Activated CD8-positive, alpha-beta memory T cell treated with anti-CD3 and anti-CD28 coated beads, Interleukin-2, amount 10 ng/mL, durations not matched to agents 7 days and 5 days (primary cell): ENCODE results near the gene ZNF581. TPM values are rescaled to one million over a fixed set of nuclear protein-coding genes. Genes with fewer than 3 reads are reported as not detected.
A peak's percentile ranks its signal among the peaks of the same experiment; 100 is the strongest.

Experiments used
- ATAC-seq: fragments of 150-1000 bp; cut with Tn5 transposase; one replicate; pipeline ENCODE4 v1.10.0; 2021; ENCODE audit warnings: moderate library complexity
- CTCF ChIA-PET: fragments of 350-600 bp; sonication (Branson Sonifier 250); formaldehyde crosslinking; loops from one replicate; lab custom pipeline; 2021; ENCODE audit warnings: antibody characterized with exemption; lab: Charles Lee
- DNase-seq: peaks from one replicate; pipeline ENCODE4 v3.0.0-alpha.2; 2020
- H3K27ac Mint-ChIP-seq: one replicate; pipeline ENCODE4 v1.8.0; 2021; ENCODE audit warnings: mild to moderate bottlenecking, mixed read lengths
- H3K27me3 Mint-ChIP-seq: one replicate; pipeline ENCODE4 v1.8.0; 2021; ENCODE audit warnings: mixed read lengths
- H3K36me3 Mint-ChIP-seq: one replicate; pipeline ENCODE4 v1.8.0; 2021; ENCODE audit warnings: mild to moderate bottlenecking, mixed read lengths
- H3K4me1 Mint-ChIP-seq: one replicate; pipeline ENCODE4 v1.8.0; 2021; ENCODE audit warnings: mixed read lengths
- H3K4me3 Mint-ChIP-seq: one replicate; pipeline ENCODE4 v1.8.0; 2021; ENCODE audit warnings: mild to moderate bottlenecking, moderate library complexity, mixed read lengths
- H3K9me3 Mint-ChIP-seq: one replicate; pipeline ENCODE4 v1.8.0; 2022; ENCODE audit warnings: low read depth, mixed read lengths
- total RNA-seq, 2 experiments: library from RNA; stranded (reverse); gene quantifications; one replicate each; pipeline ENCODE4 v1.2.3, GENCODE V29; 2021

Gene ZNF581
- total RNA-seq, 2 experiments from 2014 or later, result 23.7 to 25.4 TPM

DNA sequence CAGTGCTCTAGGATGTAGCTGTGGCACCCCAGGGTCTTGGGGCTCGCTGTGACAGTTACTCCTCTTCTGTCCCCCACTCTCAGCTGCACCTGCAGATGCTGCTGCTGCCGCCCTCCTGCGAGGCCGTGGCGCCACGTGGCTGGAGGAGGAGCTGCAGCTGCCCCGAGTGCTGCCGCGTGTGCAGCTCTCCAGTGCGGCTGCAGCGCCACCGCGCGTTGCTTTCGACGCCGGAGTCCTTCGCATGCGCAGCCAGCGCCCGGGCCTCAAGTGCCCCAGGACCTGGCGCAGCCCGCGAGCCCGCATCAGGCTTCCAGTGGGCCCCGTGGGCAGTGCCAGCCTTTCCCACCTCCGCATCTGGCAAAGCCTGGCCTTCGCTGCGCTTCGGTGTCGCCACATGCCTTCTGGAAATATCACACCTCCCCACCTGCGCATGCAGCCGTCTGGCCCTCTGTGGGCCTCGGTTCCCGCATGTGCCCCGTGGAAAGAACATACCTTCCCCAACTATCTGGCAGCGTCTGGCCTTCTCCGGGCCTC lies 3.3 kb upstream of the ZNF581 start:
- peak overlapping the region; percentile 68 for H3K4me3 Mint-ChIP-seq
- H3K4me1 Mint-ChIP-seq, result peaks cover 64% of the 10 kb centered on the region
- H3K36me3 Mint-ChIP-seq, result peaks cover 10% of the 10 kb centered on the region
- CTCF ChIA-PET, result interaction anchor here (1.0 to 10.5 kb wide), 7 partner anchors 9 to 136 kb away, joined by 4 to 104 read pairs (median 5); partner anchors contain the start of genes U2AF2, ZNF784 and ZNF865
- peak overlapping the region; percentile 85 for H3K27ac Mint-ChIP-seq
- no peaks in the 10 kb centered on the region for H3K27me3 Mint-ChIP-seq
- ATAC-seq (no peak), DNase-seq (peak; percentile 74)
- H3K9me3 Mint-ChIP-seq, result no peaks in the 10 kb centered on the region

DNA sequence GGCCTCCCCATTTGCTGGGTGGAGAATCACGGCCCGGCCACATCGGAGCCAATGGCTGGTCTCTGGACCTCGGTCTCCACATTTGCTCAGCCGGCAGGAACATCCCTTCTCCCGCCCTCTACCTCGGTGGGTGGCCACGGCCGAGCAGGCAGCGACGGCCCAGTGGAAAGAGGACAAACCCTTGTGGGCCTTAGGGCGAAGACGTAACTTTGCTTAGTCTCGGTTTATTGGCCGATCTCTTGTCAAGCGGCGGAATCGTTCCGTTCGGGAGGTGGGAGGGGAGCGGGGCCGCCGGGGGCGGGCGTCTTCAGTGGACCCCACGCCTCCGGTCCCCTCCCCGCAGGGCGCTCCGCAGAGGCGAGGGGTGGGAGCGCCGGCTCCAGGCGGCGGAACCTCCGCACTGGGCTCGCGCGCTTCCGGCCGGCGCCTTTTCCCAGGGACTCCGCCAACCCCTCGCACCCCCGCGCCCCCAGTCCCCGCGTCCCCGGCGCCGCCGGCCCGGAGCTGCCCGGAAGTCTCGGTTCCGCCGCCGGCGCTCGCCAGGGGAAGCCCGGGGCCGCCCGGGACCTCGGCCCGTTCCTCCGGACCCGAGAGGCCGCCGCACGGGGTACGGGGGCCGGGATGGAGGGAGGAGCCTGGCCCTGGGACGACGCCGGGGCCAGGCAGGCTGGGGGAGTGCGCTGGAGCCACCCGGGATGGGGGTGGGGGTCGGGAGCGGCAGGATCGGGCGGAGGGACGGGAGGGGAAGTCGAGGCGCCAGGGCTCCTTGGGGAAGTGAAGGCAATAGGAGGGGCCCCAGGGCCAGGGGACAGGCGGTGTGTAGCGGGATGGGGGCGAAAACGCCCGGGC lies 2.6 kb upstream of the ZNF581 start, which contains the start of gene ZNF580:
Gene ZNF580 (plus strand): TSS at position 426 of the 849 bp plus-strand sequence. CDS start 1,507 bp downstream, outside the sequence.
- Mint-ChIP-seq H3K4me1 (peaks cover 65% of the 10 kb centered on the region), H3K9me3 (no peaks in the 10 kb centered on the region), H3K36me3 (peaks cover 16% of the 10 kb centered on the region)

DNA sequence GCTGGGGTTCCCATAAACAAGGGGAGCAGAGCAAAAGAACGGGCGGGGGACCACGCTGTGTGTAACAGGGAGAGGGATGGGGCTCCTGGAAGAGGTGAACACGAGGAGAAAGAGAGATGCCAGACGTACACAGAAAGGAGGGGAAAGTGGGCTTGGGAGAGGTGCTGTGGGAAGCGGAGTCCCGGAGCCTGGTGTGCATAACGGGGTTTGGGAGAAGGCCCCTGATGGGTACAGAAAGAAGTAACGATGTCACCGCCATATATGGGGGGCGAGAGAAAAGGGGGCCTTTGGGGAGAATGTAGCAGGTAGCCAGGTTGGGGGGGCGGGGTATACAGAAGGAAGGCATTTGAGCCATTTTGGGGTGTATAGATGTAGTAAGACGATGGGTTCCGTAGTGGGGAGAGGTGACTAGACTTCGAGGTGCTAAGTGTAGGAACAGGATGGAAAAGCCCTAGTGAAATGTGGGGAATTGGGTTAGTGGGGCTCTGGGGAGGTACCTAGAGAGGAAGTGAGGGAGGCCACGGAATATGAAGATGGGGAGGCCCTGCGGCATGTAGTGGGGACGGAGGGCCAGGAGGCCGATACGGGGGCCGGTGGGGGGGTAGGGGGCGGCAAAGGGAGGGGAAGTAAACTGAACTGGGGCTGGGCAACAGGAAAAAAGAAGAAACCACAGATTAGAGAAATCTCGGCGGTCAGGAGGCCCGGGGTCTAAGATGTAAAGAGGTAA lies 1.9 kb upstream of the ZNF581 start:
- Mint-ChIP-seq H3K27me3 (no peaks in the 10 kb centered on the region), H3K4me3 (peak overlapping the region; percentile 87), H3K4me1 (peaks cover 57% of the 10 kb centered on the region), H3K27ac (peak overlapping the region; percentile 92), H3K9me3 (no peaks in the 10 kb centered on the region), H3K36me3 (peaks cover 16% of the 10 kb centered on the region)
- DNase-seq (no peak), ATAC-seq (no peak)
- CTCF ChIA-PET, result interaction anchor here (1.0 to 4.1 kb wide), 9 partner anchors 9 to 138 kb away, joined by 3 to 41 read pairs (median 4); partner anchors contain the start of genes FIZ1, U2AF2, ZNF524 and ZNF865

More for the DNA sequence above, 2.6 kb upstream of the ZNF581 start, which contains the start of gene ZNF580:
- no peaks in the 10 kb centered on the region for H3K27me3 Mint-ChIP-seq
- peak; percentile 45 for ATAC-seq
- peak within 1 kb of the TSS; percentile 92 for H3K27ac Mint-ChIP-seq
- H3K4me3 Mint-ChIP-seq, result peak within 1 kb of the TSS; percentile 87
- CTCF ChIA-PET, result interaction anchor here (1.0 to 10.5 kb wide), 5 partner anchors 8 to 137 kb away, joined by 4 to 104 read pairs (median 5); partner anchors contain the start of genes U2AF2 and ZNF865
- DNase-seq, result peak; percentile 69

DNA sequence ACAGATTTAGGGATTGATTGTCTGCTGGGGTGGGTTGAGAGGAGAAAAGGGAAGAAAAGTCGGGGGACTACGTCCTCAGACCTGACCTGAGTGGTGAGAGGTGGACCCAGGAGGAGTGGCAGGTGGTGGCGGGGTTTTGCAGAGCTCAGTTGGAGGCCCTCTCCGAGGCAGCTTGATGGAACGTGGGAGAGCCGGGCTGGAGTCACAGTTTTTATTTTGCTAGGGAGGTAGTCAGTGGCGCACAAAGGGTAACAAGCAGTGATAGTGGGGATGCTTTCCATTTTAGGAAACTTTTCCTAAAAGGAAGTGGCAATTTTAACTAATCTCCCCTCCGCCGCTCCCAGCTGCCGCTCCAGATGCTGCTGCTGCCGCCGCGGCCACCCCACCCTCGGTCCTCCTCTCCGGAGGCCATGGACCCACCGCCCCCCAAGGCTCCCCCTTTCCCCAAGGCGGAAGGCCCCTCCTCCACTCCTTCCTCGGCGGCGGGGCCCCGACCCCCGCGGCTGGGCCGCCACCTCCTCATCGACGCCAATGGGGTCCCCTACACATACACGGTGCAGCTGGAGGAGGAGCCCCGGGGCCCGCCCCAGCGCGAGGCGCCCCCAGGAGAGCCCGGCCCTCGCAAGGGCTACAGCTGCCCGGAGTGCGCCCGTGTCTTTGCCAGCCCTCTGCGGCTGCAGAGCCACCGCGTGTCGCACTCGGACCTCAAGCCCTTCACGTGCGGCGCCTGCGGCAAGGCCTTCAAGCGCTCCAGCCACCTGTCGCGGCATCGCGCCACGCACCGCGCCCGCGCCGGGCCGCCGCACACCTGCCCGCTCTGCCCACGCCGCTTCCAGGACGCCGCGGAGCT lies 1.1 kb upstream of the ZNF581 start:
- Mint-ChIP-seq H3K27ac (peak overlapping the region; percentile 95), H3K36me3 (peaks cover 16% of the 10 kb centered on the region), H3K27me3 (no peaks in the 10 kb centered on the region), H3K4me3 (peak overlapping the region; percentile 87), H3K9me3 (no peaks in the 10 kb centered on the region), H3K4me1 (peaks cover 55% of the 10 kb centered on the region)
- CTCF ChIA-PET, result interaction anchor here (1.0 to 4.1 kb wide), 7 partner anchors 10 to 139 kb away, joined by 3 to 41 read pairs (median 4); partner anchors contain the start of genes FIZ1, U2AF2, ZNF524 and ZNF865
- peak; percentile 22 for ATAC-seq
- peak; percentile 61 for DNase-seq

DNA sequence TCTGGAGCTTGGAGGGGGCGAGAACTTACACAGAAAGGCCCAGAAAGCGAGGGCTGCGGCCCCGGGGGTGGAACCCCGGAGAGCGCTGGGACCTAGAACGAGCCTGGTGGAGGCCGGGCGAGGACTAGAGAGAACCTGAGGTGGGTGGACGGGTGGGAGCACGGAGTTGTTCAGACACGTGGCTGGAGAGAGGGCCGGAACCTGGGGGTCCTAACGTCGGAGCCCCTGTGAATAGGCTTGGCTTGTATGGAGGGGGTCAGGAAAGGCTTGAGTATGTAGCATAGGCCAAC lies 383 bp downstream of the ZNF581 start:
- Mint-ChIP-seq H3K4me1 (peaks cover 50% of the 10 kb centered on the region), H3K36me3 (peaks cover 9% of the 10 kb centered on the region), H3K4me3 (peak overlapping the region; percentile 87), H3K27ac (peak overlapping the region; percentile 95), H3K27me3 (no peaks in the 10 kb centered on the region), H3K9me3 (no peaks in the 10 kb centered on the region)
- DNase-seq (no peak), ATAC-seq (no peak)
- CTCF ChIA-PET, result interaction anchor here (2.6 to 4.1 kb wide), 2 partner anchors 10 to 11 kb away, joined by 21 to 41 read pairs; partner anchors contain the start of gene U2AF2

DNA sequence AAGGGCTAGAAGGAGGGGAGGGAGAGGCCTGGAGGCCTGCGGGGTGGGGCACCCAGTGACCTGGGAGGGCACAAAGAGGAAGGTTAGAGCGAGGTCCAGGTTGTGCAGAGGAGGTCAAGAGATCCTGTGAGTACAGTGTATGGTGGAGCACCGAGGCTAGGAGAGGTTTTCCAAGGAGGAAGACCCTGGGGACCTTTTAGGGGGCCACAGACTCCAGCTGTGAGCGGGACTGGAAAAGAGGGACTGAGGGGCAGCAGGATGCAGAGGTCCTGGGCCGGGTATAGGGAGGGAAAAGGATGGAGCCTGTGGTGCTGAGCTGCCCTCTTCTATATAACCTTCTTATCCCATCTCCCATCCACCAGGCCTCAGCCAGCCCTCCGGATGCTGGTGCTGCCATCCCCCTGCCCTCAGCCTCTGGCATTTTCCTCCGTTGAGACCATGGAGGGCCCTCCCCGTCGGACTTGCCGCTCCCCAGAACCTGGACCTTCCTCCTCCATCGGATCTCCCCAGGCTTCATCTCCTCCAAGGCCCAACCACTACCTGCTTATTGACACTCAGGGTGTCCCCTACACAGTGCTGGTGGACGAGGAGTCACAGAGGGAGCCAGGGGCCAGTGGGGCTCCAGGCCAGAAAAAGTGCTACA lies 863 bp downstream of the ZNF581 start:
- no peak for DNase-seq
- ATAC-seq, result no peak
- H3K27me3 Mint-ChIP-seq, result no peaks in the 10 kb centered on the region
- H3K4me1 Mint-ChIP-seq, result peaks cover 47% of the 10 kb centered on the region
- CTCF ChIA-PET, result interaction anchor here (2.6 to 4.1 kb wide), 2 partner anchors 9 to 12 kb away, joined by 21 to 41 read pairs; partner anchors contain the start of gene U2AF2
- peak overlapping the region; percentile 95 for H3K27ac Mint-ChIP-seq
- H3K9me3 Mint-ChIP-seq, result no peaks in the 10 kb centered on the region
- peak overlapping the region; percentile 87 for H3K4me3 Mint-ChIP-seq
- H3K36me3 Mint-ChIP-seq, result peaks cover 6% of the 10 kb centered on the region

DNA sequence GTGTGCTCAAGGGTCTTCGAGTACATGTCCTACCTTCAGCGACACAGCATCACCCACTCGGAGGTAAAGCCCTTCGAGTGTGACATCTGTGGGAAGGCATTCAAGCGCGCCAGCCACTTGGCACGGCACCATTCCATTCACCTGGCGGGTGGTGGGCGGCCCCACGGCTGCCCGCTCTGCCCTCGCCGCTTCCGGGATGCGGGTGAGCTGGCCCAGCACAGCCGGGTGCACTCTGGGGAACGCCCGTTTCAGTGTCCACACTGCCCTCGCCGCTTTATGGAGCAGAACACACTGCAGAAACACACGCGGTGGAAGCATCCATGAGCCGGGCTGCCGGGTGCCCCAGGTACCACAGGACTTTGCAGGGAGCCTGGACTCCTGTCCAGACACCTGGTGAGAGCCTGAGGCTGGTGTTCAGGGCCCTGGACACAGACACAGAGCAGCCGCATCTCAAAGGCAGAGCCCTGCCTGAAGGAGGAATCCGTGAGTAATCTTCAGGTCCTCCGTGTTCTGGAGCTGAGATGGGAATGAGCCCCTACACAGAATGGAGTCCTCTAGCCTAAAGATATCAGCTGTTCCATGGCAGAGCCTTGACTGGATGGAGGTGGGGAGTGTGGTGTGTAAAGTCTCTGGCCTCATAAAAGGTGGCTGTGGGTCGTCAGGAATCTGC lies 1.5 kb downstream of the ZNF581 start:
- H3K36me3 Mint-ChIP-seq, result peaks cover 6% of the 10 kb centered on the region
- CTCF ChIA-PET, result interaction anchor here (0.6 to 5.5 kb wide), 3 partner anchors 9 to 20 kb away, joined by 4 to 74 read pairs (median 41); partner anchors contain the start of gene U2AF2
- H3K9me3 Mint-ChIP-seq, result no peaks in the 10 kb centered on the region
- peaks cover 48% of the 10 kb centered on the region for H3K4me1 Mint-ChIP-seq
- DNase-seq (no peak), ATAC-seq (no peak)
- peak overlapping the region; percentile 87 for H3K4me3 Mint-ChIP-seq
- no peaks in the 10 kb centered on the region for H3K27me3 Mint-ChIP-seq
- peak overlapping the region; percentile 95 for H3K27ac Mint-ChIP-seq

DNA sequence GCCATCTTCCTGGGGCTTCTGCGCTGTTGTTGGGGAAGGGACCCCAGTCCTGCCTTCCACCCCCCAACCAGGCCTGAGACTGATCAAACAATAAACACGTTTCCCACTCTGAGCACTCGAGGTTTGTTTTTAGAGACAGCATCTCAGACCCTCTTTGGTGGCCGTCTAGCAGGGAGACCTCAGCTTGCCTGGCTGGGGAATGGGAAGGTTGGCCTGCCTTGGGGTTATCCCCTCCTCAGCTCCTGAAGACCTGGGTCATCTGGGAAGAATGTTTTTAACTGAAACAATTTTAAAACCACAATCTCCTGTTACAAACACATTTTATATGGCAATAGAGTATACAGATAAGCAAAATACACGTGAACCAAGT lies 2.0 kb downstream of the ZNF581 start:
- H3K4me1 Mint-ChIP-seq, result peaks cover 42% of the 10 kb centered on the region
- CTCF ChIA-PET, result interaction anchor here (0.6 to 5.5 kb wide), 3 partner anchors 8 to 20 kb away, joined by 4 to 74 read pairs (median 41); partner anchors contain the start of gene U2AF2
- no peak for ATAC-seq

DNA sequence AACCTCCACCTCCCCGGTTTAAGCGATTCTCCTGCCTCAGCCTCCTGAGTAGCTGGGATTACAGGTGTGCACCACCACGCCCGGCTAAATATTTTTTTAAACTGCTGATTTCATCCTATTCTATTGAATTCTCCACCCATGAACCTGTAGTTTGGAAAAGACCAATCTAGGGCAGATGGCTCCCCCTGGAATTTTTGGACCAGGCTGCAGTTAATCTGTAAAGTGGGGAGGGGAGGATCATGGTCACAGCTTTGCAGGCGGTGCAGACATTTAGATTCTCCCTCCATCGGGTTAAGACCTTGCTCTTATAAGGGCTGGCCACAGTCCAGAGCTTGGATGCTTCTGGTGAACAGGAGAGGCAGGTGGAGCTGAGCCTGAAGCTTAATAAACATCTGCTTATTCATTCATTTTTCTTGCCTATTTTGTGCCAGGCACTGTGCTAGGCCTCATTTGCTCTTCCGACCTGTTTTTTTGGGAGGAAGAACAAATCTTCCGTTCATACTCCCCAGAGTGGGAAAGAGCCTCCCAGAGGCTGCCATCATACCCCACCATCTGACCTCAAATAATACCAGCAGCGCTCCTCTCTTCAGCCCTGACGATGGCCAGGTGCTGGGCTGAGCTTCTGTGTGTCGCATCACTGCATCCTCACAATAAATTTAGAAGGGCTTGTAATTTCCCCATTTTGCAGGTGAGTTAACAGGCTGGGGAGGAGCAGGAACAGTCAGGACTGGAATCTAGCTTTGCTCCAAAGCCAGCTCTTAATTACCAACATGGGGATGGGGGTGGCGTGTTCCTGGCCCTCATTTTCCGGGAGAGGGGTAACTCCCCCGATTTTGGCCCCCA lies 3.7 kb downstream of the ZNF581 start:
- DNase-seq (no peak), ATAC-seq (no peak)
- peak overlapping the region; percentile 75 for H3K27ac Mint-ChIP-seq
- CTCF ChIA-PET, result interaction anchor here (1.2 to 5.5 kb wide), 4 partner anchors 13 to 143 kb away, joined by 3 to 74 read pairs (median 4); partner anchors contain the start of gene FIZ1
- H3K4me1 Mint-ChIP-seq, result peaks cover 37% of the 10 kb centered on the region
- H3K27me3 Mint-ChIP-seq, result no peaks in the 10 kb centered on the region
- peak overlapping the region; percentile 71 for H3K4me3 Mint-ChIP-seq
- peaks cover 7% of the 10 kb centered on the region for H3K36me3 Mint-ChIP-seq
- no peaks in the 10 kb centered on the region for H3K9me3 Mint-ChIP-seq

More for the DNA sequence above, 2.0 kb downstream of the ZNF581 start:
- no peaks in the 10 kb centered on the region for H3K27me3 Mint-ChIP-seq
- no peak for DNase-seq
- H3K9me3 Mint-ChIP-seq, result no peaks in the 10 kb centered on the region
- peak overlapping the region; percentile 57 for H3K27ac Mint-ChIP-seq
- H3K4me3 Mint-ChIP-seq, result peak overlapping the region; percentile 18
- H3K36me3 Mint-ChIP-seq, result peaks cover 6% of the 10 kb centered on the region

DNA sequence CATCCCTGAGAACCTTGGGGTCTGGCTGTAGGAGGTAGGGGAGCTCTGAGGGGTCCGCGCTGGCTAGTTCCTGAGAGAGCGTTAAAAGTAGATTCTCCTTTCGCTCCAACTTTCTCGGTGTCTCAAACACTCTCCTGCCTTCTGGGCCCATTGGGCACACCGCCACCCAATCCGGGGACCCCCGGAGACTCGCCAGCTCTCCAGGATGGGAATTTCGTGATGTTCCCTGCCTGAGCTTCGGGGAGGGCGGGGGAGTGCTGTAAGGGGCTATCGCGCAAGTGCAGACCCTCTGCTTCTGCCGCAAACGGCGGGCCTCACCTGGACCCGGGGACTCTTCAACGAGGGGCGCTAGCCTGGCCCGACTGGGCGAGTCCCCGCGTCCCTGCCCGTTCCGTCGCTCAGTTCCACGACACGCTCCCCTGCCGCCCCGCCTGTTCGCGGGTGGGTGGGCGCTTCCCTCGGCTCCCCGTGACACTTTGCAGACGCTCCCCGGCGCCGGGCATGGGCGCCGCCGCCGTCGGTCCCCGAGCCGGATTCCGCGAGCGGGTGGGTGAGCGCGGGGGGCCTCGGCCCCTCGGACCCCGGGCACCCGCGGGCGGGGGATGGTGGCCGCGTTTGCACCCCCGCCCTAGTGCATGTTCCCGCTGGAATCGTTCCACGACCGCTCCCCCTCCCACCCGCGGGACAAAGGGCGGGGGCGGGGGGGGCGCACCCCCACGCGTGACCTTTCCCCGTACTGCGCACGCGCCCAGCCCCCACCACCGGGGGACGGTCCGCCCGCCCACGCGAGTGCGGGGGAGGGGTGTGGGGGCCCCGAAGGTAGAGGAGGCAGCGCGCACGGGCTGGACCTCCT lies 4.5 kb downstream of the ZNF581 start, which contains the start of gene CCDC106:
Gene CCDC106 (plus strand): TSS at position 481 of the 853 bp plus-strand sequence. CDS start 835 bp downstream, outside the sequence.
- ATAC-seq (peak; percentile 9), DNase-seq (no peak)
- Mint-ChIP-seq H3K4me3 (peak within 1 kb of the TSS; percentile 71), H3K9me3 (no peaks in the 10 kb centered on the region), H3K4me1 (peaks cover 35% of the 10 kb centered on the region), H3K27ac (peak within 1 kb of the TSS; percentile 75), H3K27me3 (no peaks in the 10 kb centered on the region), H3K36me3 (peaks cover 8% of the 10 kb centered on the region)
- CTCF ChIA-PET, result interaction anchor here (1.2 to 5.5 kb wide), 4 partner anchors 8 to 67 kb away, joined by 3 to 74 read pairs (median 5); partner anchors contain the start of gene FIZ1
